Measurements from ENCODE around the gene NDRG2.
A peak's percentile ranks its signal among the peaks of the same experiment; 100 is the strongest.

- TF ChIP-seq YY1 (IDR thresholded peaks at IDR 0.05; ENCODE audit: insufficient read depth, insufficient read length) (peak; percentile 64), ZNF274 (IDR thresholded peaks at IDR 0.05; ENCODE audit: low read depth, low read length) (no peak)
Measured at GRCh38 chr14:20989787-20990600, 34.9 kb downstream of the NDRG2 start, which contains the start of gene METTL17.

Measured in NT2/D1 (cell line).